PFSK-1 (cell line): ENCODE results near the gene PCLO.

ENCODE experiments used
- FOXP2 ChIP-seq: optimal IDR thresholded peaks from 2 replicates; pipeline ENCODE3; 2011; ENCODE audit warnings: borderline replicate concordance, control low read depth, inconsistent platforms; ENCODE audit not compliant: insufficient read depth; ENCODE audit errors: extremely low read length, extremely low read depth
- POLR2AphosphoS5 ChIP-seq: IDR thresholded peaks from 2 replicates; pipeline ENCODE4 v1.6.1; 2012; ENCODE audit warnings: low read depth, mild to moderate bottlenecking, control low read depth, low read length, moderate library complexity
- SIN3A ChIP-seq: IDR thresholded peaks from 2 replicates; pipeline ENCODE4 v1.6.1; 2012; ENCODE audit warnings: mild to moderate bottlenecking, low read length, moderate library complexity, borderline replicate concordance; ENCODE audit not compliant: insufficient read depth
- TAF1 ChIP-seq: IDR thresholded peaks from 2 replicates; pipeline ENCODE4 v1.6.1; 2012; ENCODE audit warnings: low read length, control low read depth, borderline replicate concordance; ENCODE audit not compliant: insufficient read depth
- TF ChIP-seq, protein P1 (sequence below), 2 experiments: IDR thresholded peaks; 2 replicates each; pipeline versions ENCODE4 v1.6.1 to v1.8.0; 2011 to 2012; ENCODE audit warnings: low read depth in 2 of 2, low read length in 2 of 2, control low read depth in 1 of 2, inconsistent platforms in 1 of 2, mild to moderate bottlenecking in 1 of 2, moderate library complexity in 1 of 2; ENCODE audit not compliant: insufficient read depth in 1 of 2

PCLO gene

DNA sequence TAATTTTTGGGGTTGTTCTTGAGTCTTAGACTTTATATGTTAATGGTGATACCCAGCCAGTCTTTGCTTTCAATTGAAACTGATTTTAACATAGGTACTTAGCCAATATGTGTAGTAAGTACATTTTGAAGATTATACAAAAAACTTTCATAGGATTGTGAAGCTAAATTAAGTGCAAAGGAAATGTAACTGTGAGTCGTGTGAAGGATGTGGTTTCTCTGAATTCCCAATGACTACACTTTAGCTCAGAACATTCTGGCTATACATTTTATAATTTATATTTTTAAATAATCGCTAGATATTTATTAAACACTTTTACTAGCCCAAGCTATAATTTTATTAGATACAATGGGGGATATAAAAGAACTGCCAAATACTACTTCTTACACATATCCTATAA, 359.3 kb downstream of the PCLO start:
- TF ChIP-seq FOXP2: no peak
- no peak for TF ChIP-seq POLR2AphosphoS5
- TF ChIP-seq, protein P1, sequence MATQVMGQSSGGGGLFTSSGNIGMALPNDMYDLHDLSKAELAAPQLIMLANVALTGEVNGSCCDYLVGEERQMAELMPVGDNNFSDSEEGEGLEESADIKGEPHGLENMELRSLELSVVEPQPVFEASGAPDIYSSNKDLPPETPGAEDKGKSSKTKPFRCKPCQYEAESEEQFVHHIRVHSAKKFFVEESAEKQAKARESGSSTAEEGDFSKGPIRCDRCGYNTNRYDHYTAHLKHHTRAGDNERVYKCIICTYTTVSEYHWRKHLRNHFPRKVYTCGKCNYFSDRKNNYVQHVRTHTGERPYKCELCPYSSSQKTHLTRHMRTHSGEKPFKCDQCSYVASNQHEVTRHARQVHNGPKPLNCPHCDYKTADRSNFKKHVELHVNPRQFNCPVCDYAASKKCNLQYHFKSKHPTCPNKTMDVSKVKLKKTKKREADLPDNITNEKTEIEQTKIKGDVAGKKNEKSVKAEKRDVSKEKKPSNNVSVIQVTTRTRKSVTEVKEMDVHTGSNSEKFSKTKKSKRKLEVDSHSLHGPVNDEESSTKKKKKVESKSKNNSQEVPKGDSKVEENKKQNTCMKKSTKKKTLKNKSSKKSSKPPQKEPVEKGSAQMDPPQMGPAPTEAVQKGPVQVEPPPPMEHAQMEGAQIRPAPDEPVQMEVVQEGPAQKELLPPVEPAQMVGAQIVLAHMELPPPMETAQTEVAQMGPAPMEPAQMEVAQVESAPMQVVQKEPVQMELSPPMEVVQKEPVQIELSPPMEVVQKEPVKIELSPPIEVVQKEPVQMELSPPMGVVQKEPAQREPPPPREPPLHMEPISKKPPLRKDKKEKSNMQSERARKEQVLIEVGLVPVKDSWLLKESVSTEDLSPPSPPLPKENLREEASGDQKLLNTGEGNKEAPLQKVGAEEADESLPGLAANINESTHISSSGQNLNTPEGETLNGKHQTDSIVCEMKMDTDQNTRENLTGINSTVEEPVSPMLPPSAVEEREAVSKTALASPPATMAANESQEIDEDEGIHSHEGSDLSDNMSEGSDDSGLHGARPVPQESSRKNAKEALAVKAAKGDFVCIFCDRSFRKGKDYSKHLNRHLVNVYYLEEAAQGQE (IDR thresholded peaks at IDR 0.05; ENCODE audit: insufficient read depth in 1 of 2, low read depth in 2 of 2, low read length in 2 of 2): no peak
- no peak for TF ChIP-seq SIN3A
- TF ChIP-seq TAF1: no peak

DNA sequence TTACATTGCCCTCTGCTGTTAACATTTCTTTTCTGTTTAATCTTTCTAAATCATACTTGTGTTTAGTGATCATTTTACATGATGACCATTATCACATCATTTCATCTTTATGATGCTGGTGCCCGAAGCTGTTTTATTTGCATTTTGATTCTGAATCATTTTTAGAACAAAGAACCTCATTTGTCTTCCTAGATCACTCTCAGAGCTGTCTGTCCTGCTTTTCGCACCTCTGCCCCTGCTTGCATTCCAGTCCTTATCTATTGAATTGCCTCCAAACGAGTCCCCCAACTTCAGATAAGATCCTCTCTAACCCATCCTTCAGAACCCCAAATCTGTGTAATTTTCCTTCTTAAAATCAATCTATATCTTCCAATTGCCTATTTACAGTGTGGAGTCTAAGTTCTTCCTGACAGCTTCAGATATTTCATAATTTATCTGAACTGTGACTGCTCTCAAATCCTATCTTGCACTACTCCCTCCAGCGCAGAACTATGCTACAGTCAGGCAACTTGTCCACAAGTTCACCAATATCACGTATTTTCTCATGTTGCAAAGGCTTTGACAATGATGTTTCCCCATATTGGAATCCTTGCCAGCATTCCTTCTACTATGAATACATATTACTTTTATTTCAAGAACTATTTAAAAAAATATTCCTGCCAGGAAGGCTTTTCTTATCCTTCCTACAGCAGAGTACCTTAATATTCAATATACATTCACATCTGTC, 372.6 kb downstream of the PCLO start:
- TF ChIP-seq SIN3A: no peak

DNA sequence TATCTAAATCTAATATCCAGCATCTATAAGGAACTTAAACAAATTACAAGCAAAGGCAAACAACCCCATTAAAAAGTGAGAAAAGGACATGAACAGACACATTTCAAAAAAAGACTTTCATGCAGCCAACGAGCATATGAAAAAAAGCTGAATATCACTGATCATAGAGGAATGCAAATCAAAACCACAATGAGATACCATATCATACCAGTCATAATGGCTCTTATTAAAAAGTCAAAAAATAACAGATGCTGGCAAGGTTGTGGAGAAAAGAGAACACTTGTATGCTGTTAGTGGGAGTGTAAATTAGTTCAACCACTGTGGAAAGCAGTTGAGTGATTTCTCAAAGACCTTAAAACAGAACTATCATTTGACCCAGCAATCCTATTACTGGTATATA, 384.7 kb downstream of the PCLO start:
- TF ChIP-seq TAF1 (no peak), SIN3A (no peak), POLR2AphosphoS5 (no peak)
- TF ChIP-seq, protein P1 (IDR thresholded peaks at IDR 0.05; ENCODE audit: insufficient read depth in 1 of 2, low read depth in 2 of 2, low read length in 2 of 2): no peak

DNA sequence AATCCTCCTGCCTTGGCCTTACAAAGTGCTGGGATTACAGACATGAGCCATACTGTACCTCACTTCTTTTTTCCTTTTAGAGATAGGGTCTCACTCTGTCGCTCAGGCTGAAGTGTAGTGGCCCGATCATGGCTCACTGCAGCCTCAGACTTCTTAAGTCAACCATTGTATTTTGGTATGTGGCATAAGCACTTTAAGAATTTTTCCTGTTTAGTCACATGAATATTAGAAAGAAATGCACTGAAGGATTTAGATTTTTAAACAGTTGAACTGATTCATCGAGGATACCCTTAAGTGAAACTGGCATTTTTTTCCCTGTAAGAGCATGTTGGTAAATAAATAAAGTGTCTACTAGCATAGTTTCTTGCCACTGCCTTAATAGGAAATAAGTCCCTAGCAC, 399.8 kb downstream of the PCLO start:
- TF ChIP-seq TAF1 (no peak), FOXP2 (no peak), POLR2AphosphoS5 (no peak), SIN3A (no peak)
- TF ChIP-seq, protein P1 (IDR thresholded peaks at IDR 0.05; ENCODE audit: insufficient read depth in 1 of 2, low read depth in 2 of 2, low read length in 2 of 2): no peak

DNA sequence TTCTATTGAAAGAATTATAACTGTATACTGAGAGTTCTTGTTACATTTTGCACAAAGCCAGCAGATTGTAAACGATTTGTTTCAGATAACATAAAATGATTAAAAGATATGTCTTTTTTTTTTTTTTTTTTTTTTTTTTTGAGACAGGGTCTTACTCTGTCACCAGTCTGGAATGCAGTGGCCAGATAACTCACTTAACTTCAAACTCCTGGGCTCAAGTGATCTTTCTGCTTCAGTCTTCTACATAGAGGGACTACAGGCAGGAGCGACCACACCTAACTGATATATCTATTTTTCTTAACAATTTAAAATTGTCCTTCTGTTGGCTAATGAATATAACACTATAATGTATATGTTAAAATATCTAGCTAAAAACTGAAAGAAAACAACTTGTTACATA, 401.9 kb downstream of the PCLO start:
- TF ChIP-seq, protein P1 (IDR thresholded peaks at IDR 0.05; ENCODE audit: insufficient read depth in 1 of 2, low read depth in 2 of 2, low read length in 2 of 2): no peak
- TF ChIP-seq SIN3A: no peak
- TF ChIP-seq POLR2AphosphoS5: no peak
- no peak for TF ChIP-seq FOXP2
- no peak for TF ChIP-seq TAF1
